Measurements from ENCODE around the gene IL17C.

The IL17C gene

GRCh38 chr16:88684569-88685155 lies 46.3 kb downstream of the IL17C start:
- peaks cover 0 to 22% (median 19%) of the 10 kb centered on the region in 4 donors for H3K4me1 ChIP-seq
- peak overlapping the region in 1 of 2 donors; percentile 46 for H3K4me3 ChIP-seq
- H3K27me3 ChIP-seq = peaks cover 2 to 88% of the 10 kb centered on the region in 2 donors
- no peaks in the 10 kb centered on the region for H3K36me3 ChIP-seq
- H3K27ac ChIP-seq = no peak overlapping the region
- intact Hi-C loops (cut with DNase I; ENCODE audit: low total_unique reads) = no loop called here
- DNase-seq = no peak
- no peak for TF ChIP-seq CTCF (IDR thresholded peaks at IDR 0.05)
- no peaks in the 10 kb centered on the region for H3K9me3 ChIP-seq

- Histone ChIP-seq H3K27ac (no peak overlapping the region), H3K9me3 (no peaks in the 10 kb centered on the region), H3K4me1 (peaks cover 0 to 22% (median 19%) of the 10 kb centered on the region in 4 donors), H3K36me3 (no peaks in the 10 kb centered on the region), H3K27me3 (peaks cover 2 to 92% of the 10 kb centered on the region in 2 donors), H3K4me3 (peak overlapping the region; percentile 36 to 46)
- TF ChIP-seq CTCF (IDR thresholded peaks at IDR 0.05) = peak in 1 of 2 experiments; percentile 28
- DNase-seq = no peak
- intact Hi-C loops (cut with DNase I; ENCODE audit: low total_unique reads) = no loop called here
Measured at GRCh38 chr16:88685156-88686061, 47.0 kb downstream of the IL17C start.

- peaks cover 2 to 92% of the 10 kb centered on the region in 2 donors for H3K27me3 ChIP-seq
- H3K27ac ChIP-seq = no peak overlapping the region
- H3K4me3 ChIP-seq = peak overlapping the region; percentile 36 to 46
- H3K9me3 ChIP-seq = no peaks in the 10 kb centered on the region
- H3K36me3 ChIP-seq = no peaks in the 10 kb centered on the region
- DNase-seq = no peak
- peaks cover 0 to 22% (median 19%) of the 10 kb centered on the region in 4 donors for H3K4me1 ChIP-seq
- no peak for TF ChIP-seq CTCF (IDR thresholded peaks at IDR 0.05)
- intact Hi-C loops (cut with DNase I; ENCODE audit: low total_unique reads) = no loop called here
Measured at GRCh38 chr16:88686062-88686438, 47.7 kb downstream of the IL17C start.

- Histone ChIP-seq H3K4me3 (peak within 1 kb of the TSS; percentile 36 to 46), H3K27ac (no peak within 1 kb of the TSS), H3K9me3 (no peaks in the 10 kb centered on the region), H3K27me3 (peaks cover 2 to 92% of the 10 kb centered on the region in 2 donors), H3K4me1 (peaks cover 0 to 22% (median 19%) of the 10 kb centered on the region in 4 donors), H3K36me3 (no peaks in the 10 kb centered on the region)
- intact Hi-C loops (cut with DNase I; ENCODE audit: low total_unique reads) = no loop called here
- peak in 1 of 2 donors; percentile 69 for DNase-seq
- no peak for TF ChIP-seq CTCF (IDR thresholded peaks at IDR 0.05)
Measured at GRCh38 chr16:88686439-88687253, 48.3 kb downstream of the IL17C start, which contains the start of gene SNAI3. TSS of gene SNAI3 (minus strand) at chr16:88686507. CDS start at chr16:88686406, 101 bp downstream.

- peaks cover 2 to 92% of the 10 kb centered on the region in 2 donors for H3K27me3 ChIP-seq
- H3K9me3 ChIP-seq = no peaks in the 10 kb centered on the region
- H3K4me3 ChIP-seq = no peak overlapping the region
- no peak for TF ChIP-seq CTCF (IDR thresholded peaks at IDR 0.05)
- no peak overlapping the region for H3K27ac ChIP-seq
- no peaks in the 10 kb centered on the region for H3K36me3 ChIP-seq
- no peak for DNase-seq
- peaks cover 0 to 22% (median 19%) of the 10 kb centered on the region in 4 donors for H3K4me1 ChIP-seq
- intact Hi-C loops (cut with DNase I; ENCODE audit: low total_unique reads) = no loop called here
Measured at GRCh38 chr16:88687254-88687576, 48.8 kb downstream of the IL17C start.
